HK-2 (cell line): ENCODE results near the gene ITGB7.
"Not testable (repeated sequence)": the region's sequence is repeated elsewhere in the genome, so short reads cannot be mapped to it uniquely, and the experiment has no call there.

Source experiments
- DNase-seq: peaks from one replicate; pipeline ENCODE4 v3.0.0-alpha.2; 2018; ENCODE audit not compliant: unreplicated experiment

ITGB7 gene

DNA sequence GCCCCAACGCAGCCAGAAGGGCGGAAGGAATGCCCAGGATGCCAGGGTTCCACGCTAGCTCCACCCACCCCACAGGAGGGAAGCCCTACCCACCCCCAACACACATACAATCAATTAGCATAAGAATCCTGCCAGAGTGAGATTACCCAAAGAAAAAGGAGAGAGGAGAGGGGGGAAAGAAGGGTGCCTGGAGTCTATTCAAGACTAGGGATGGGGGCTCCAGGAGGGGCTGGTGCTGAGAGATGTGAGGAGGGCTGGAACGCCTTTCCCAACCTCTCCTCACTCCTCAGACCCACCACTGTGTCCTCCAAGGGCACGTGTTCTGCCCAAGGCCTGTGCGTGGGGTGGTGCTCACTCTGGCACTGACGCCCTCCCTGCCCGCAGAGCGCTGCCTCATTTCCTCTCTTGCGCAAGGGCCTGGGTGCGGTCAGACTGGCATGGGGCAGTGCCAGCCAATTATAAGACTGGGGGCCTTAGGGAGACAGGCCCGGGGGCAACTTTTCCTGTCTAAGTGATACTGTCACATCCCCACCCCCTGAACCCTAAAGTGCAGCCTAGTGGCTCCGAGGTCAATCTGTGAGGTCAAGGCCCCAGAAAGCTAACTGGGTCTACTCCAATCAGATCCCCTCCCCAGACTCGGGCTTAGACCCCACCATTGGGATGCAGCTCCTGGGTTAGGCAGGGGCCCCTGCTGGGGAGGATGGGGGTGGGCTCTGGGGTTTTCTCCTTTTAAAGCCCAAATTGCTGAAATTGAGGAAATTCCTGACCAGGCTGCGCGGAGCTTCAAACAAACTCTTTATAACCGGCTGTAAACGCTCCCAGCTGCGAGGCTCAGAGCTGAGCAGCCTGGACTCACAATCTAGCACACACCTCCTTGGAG is 10.2 kb upstream of the ITGB7 start:
- DNase-seq = no peak

DNA sequence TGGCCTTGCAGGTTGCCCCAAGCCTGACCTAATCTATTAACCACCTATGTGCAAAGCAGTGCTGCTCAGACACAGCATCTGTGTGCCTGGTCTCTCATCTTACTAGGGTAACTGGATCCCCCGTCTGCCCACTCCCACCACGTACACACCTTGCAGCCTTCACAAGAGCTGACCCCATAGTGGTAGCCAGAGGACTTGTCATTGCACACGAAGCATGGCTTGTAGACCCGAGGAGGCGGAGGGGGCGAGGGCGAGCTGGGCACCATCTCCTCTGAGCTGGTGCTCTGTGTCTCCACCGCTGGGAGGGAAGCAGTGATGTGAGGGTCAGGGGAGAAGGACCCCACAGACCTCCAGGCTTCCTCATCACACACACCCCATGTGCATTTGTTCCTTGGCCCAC is 8.4 kb upstream of the ITGB7 start:
- no peak for DNase-seq

DNA sequence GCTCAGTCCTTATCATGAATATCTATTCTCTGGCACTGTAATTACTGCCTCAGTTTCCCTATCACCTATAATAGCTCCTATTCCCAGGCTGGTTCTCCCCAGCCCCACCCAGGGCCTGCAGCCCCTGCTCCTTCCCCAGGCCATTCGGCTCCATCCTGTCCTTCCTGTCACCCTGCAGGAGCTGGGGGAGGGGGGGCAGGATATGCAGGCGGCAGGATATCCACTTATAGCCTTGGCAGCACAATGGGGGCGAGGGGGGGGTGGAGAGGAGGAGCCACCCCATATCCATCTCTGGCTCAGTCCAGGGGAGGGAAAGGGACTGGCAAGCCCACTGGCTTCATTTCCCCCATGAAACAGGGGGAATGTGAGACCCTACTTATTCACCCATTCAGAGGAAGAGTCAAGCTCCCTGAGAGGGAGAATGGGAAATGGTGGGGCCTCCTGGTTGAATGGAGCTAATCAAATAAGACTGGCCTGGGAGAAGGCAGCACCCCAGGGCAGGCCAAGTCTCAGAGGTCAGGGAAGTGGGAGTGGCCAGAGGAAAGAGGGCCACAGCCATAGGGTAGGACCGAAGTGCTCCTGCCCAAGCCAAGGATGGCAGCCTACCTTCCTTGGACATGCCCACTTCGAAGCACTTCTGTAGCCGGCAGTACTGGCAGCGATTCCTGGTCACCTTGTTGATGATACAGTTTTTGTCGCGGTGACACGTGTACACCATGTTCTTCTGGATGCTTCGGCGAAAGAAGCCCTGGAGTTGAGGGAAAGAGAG is 7.8 kb upstream of the ITGB7 start:
- no peak for DNase-seq

DNA sequence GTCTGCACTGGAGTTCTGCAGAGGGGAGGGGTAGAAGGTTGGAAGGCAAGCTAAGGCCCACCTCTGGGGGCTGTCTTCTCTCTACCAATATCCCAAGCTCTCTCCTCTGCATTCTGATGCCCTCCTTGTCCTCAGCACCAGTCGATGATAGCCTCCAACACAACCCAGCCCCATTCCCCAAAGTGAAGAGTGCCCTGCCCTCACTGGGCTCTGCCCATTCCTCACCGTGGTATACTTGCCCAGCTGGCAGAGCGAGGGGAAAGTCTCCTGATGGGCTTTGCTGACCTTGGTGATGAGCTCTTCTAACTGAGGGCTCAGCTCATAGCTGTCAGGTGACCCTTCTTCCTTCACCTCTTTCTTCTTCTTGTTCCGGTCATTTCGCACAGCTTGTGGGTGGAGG is 7.2 kb upstream of the ITGB7 start:
- no peak for DNase-seq

DNA sequence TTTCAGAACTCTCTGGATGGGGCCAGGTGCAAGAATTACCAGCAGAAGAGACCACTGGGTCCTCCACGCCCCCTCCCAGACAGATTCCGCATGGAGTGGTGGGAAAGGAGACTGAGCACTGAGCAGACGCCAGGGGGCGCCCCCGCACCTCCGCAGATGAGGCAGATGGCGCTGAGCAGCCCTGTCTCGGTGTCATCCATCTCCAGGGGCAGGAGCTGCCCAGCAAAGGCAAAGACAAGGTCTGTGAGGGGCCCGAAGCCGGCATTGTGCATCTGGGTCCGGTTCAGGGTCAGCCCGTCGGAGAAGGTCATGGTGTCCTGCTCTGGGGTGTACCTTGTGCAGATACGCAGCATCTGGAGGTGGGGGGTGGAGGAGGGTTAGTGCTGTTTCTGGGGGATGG is 6.3 kb upstream of the ITGB7 start:
- DNase-seq = peak; percentile 81

DNA sequence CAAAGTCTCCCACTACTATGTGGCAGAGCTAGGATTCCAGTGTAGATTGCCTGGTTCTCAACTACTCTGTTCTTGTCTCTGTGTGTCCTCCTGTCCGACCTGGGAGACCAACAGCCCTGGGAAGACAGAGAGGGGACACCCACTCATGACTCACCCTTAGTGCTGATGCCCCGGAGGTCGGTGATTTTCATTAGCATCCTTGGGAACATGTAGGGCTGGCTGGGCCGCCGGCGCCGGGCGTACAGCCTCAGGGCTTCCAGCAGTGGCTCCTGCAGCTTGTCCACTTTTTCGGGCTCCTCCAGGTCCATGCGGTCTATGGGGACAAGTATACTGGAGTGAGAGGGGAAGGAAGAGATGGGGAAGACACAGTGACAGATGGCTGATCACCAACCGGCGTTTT is 5.9 kb upstream of the ITGB7 start:
- no peak for DNase-seq

DNA sequence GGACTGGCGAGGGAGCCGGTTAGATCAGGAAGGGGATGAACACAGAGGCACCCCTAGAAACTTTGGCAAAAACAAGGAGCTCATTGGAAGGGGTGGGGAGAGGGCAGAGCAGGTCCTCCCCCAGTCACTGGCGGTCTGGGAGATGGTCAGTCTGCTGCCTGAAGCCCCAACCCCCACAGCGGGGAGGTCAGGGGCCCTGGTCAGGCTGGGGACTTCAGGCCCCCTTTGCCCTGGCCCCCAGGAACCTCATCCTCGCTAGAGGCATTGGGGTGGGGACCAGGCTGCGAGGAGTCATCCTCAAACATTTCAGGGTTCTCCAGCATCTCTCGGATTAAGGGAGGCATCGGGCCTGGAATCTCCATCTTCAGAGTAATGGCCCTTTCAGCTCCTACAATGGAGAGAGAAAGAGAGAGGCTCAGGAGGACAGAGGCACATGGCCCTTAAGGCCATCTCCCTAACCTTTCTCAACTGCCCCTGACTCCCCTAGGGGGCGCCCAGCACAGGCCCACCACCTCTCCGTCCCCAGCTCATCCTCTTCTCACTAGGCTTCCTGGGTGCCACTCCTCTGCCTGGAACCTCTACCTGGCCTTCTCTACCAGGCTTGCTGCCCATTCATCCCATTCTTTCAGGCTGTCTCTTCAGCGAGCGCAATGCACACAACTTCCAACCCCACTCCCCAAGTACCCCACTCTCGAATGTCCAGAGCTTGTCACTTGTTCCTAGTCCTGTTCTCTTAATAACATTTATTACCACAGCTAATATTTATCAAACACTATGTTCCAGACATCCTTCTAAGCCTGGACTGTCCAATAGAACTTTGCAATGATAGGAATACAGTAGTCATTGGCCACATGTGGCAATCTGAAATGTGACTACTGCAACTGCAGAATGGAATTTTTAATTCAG is 4.7 kb upstream of the ITGB7 start:
- DNase-seq = no peak

DNA sequence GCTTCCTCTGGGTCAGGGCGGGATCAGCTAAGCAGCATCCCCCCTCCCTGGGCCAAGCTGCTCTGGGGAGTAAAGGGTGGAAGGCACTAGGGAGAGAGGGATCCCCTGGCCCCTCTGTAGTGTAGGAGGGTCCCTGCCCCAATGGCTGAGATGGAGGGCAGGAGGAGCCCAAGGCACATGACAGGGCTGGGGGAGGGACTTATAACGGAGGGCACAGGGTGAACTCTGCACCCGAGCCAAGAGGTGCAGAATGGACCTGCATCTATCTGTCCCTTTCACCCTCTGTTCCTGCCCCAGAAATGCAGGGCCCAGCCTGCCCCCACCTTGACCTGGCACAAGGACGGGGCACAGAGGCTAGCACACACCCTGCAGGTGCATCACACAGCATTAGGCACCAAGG is 3.8 kb upstream of the ITGB7 start:
- no peak for DNase-seq

DNA sequence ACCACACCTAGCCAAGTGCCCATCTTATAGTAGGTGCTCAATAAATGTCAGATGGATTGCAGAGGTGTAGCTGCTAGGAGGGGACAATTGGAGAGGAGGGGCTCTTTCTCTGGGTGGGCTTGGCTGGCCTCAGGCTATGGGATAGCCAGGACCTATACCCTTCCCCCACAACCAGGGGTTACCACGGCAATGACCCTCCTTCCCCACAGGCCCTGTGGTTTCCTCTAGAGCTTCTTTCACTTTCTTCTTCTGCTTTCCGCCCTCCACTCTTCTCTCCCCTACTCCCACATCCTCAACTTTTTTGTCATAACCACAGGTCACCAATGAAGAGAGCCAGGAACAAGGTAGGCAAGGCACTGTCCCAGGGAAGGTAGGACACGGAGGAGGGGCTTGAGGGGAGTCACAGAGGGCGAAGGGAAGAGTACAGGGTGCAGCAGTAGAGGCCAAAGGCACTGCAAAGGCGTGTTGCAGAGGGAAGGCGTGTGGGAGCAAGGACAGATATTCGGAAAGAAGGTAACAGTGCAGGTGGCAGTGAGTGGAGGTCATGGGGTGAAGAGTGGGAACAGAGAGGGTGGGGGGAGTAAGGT is 1.9 kb upstream of the ITGB7 start:
- no peak for DNase-seq

DNA sequence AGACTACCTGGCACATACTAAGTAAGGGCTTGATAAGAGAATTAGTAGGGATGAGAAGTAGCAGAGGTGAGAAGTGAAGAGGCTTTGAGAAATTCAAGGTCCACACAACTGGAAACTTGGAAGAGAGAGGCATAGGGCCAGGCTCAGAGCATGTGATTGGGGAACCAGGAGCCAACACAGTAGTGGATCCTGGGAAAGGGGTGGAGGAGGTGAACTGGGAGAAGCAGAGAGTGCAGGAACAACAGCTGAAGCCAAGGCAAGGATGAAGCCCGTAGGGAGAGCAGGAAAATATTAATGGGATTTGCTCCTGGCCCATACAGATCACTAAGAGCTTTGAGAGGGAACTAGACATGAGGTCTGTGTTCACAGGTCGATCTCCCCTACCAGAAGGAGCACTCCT is 1.4 kb upstream of the ITGB7 start:
- no peak for DNase-seq

DNA sequence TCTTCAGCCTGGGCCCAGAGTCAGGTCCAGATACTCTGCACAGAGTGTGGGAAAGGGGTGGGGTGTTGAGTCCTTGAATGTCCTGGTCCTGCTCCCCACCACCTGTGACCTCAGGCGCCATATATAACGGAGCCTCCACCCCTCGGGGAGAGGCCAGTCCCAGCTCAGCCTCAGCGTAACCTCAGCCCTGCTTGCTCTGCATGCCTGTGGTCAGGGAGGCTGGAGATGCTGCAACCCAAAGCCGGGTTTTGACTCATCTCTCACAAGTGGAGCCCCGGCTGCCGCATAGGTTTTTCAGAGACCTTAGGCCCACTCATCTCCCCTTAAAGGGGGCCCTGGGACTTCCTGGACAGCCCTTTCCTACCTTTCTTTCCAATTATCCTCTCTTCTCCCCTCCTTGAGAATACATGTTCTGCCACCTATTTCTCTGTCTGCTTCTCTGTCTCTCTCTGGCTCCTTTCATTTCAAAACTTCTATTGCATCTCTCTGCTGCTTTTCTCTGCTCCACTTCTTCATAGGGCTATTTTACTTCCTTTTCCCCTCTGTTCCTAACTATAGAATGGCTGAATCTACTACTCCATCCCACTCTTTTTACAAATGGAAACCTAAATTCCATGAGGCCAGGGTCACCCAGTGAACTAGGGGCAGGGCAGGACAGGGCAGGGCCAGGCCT is 1.2 kb downstream of the ITGB7 start:
- peak; percentile 78 for DNase-seq

DNA sequence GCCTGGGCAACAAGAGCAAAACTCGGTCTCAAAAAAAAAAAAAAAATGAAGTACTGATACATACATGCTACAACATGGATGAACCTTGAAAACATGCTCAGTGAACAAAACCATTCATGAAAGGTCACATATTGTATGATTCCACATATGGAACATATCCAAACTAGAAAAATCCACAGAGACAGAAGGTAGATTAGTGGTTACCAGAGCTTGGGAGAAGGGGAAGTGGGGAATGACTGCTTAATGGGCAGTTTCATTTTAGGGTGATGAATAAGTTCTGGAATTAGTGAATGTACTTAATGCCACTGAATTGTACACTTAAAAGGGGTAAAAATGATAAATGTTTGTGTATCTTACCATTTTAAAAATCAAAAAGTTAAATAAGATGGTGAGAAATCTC is 2.7 kb downstream of the ITGB7 start:
- no peak for DNase-seq

DNA sequence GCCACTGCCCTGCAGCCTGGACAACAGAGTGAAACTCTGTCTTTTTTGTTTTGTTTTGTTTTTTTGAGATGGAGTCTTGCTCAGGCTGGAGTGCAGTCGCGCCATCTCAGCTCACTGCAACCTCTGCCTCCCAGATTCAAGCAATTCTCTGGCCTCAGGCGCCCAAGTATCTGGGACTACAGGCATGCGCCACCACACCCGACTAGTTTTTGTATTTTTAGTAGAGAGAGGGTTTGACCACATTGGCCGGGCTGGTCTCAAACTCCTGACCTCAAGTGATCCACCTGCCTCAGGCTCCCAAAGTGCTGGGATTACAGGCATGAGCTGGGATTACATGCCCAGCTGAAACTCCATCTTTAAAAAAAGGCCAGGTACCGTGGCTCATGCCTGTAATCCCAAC is 4.7 kb downstream of the ITGB7 start:
- not testable (repeated sequence) for DNase-seq

DNA sequence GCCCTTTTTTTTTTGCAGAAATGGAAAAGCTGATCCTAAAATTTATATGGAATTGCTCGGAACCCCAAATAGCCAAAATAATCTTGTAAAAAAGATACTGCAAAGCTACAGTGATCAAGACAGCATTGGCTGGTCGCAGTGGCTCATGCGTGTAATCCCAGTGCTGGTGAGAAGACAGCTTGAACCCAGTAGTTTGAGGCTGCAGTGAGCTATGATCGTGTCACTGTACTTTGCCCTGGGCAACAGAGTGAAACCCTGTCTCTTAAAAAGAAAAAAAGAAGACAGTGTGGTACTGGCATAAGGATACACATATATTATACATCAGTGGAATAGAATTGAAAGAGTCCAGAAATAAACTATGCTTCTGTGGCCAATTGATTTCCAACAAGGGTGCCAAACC is 5.4 kb downstream of the ITGB7 start:
- DNase-seq = no peak

DNA sequence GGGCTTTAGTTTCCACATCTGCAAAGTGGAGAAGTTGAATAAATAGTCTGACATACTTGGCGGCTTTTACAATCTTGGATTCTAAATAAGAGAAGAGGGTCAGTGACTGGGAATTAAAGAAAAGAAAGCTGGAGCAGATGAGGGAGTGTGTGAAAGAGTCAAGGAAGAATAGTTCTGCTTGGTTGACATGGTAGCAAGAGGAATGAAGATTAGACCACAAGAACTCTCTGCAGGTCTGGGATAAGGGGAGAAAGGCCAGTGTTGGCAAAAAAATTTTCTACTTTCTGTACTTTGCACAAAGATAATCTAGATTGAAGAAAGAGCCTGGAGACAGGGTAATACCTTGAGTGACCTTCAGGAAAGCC is 5.9 kb downstream of the ITGB7 start:
- no peak for DNase-seq

DNA sequence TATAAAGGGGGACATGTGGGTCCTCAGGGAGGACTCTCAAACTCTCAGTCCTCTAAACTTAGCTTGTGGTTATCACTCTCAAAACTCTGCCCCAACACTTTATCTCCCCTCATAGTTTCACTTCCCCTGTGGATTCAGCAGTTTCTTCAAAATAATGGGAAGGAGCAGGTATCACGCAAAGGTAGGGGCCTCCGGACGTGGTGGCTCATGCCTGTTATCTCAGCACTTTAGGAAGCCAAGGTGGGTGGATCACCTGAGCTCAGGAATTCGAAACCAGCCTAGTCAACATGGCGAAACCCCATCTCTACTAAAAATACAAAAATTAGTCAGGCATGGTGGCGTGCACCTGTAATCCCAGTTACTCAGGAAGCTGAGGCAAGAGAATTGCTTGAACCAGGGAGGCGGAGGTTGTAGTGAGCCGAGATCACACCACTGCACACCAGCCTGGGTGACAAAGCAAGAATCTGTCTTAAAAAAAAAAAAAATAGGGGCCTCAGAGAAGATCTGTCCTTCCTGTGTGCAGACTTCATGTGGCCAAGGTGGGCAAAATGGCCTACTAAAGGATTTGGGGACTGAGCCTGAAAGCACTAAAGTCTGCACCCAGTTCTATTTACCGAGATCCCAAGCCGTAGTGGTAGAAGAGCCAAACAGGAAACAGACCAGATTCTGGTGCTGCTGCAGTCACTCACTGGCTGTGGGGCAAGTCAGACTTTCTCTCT is 6.4 kb downstream of the ITGB7 start:
- no peak for DNase-seq

DNA sequence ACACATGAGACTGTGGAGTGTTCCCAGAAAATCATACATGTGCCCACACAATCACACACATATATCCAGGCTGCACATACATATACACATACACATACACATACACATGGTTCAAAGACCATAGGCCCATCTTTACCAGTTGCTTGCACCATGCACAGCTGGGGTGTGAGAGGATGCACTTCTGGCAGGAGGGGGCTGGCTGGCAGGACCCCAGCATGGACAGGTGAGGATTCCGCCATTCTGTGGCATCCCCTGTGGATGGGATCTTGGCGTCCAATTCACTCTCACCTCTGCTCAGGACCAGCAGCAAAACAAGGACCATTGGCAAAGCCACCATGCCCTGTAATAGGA is 7.0 kb downstream of the ITGB7 start:
- no peak for DNase-seq

DNA sequence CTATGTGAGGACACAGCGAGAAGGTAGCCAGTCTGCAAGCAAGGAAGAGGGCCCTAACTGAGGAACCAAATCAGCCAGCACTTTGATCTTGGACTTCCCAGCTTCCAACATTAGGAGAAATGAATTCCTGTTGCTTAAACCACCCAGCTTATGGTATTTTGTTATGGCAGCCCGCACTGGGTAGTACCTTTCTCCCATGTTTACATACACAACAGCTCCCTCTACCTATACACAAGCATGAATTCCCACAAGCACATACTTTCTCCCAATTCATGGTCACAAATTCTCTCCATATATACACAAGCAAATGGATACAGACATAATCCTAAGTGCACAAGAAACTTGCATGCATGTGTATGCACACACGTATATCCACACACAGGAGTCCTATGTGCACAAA is 7.4 kb downstream of the ITGB7 start:
- no peak for DNase-seq

DNA sequence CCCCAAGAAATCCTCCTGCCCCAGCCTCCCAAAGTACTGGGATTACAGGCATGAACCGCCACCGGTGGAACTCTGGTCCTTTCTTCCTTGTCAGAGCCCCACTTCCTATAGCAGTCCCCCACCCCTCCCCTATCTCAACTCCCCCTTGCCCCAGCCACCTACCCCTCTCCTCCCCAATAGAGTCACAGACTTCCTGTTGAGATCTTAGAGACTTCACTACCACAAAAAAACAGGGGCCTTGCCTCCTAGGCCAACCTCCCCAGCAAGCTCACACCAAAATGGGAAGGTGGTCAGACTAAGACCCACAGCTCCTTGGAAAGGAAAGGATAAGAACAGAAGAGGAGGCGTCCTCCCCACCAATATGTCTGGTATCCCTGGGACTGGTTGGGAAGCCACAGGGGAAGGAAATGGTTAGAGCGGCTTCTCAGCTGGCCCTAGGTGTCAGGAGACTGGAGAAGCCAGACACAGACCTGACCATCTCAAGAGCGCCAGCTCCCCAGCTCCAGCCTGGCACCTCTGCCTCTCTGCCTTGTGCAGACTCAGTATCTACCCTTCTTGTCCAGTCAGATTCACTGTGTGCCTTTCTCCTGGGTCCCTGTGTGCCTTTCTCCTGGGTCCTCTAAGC is 8.5 kb downstream of the ITGB7 start:
- no peak for DNase-seq

DNA sequence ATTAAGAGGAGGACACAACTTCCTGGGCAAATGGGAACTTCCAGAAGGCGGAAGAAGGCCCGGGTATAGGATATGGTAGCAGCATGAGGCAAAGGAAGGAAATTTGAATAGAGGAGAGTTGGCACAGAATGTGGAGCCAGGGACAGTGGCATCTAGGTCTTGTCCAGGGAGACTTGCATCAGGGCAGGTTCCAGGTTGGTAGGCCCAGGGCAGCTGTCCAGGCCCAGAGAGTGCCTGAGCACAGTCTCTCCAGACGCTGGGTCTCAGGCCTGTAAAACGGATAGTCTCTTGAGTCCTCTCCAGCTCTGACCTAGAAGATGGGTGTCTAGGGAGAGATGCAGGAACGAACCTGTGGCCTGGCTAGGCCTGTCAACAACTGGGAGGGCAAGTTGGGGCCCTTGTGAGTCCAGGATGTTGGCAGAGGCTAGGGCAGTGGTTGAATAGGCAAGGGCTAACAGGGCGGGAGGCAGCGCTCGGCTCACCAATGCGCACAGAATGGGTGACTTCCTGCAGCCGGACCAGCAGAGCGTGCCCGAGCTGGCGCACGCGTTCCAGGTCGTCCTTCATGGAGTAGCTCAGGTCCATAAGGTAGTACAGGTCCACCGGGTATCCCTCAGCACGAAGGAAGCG is 9.9 kb downstream of the ITGB7 start:
- DNase-seq = no peak
